Measurements from ENCODE around the gene ELL. TPM values are rescaled to one million over a fixed set of nuclear protein-coding genes. Genes with fewer than 3 reads are reported as not detected.
A peak's percentile ranks its signal among the peaks of the same experiment; 100 is the strongest.

The ELL gene
- total RNA-seq, 1 donor from 2014 or later: 7.5 TPM

DNA sequence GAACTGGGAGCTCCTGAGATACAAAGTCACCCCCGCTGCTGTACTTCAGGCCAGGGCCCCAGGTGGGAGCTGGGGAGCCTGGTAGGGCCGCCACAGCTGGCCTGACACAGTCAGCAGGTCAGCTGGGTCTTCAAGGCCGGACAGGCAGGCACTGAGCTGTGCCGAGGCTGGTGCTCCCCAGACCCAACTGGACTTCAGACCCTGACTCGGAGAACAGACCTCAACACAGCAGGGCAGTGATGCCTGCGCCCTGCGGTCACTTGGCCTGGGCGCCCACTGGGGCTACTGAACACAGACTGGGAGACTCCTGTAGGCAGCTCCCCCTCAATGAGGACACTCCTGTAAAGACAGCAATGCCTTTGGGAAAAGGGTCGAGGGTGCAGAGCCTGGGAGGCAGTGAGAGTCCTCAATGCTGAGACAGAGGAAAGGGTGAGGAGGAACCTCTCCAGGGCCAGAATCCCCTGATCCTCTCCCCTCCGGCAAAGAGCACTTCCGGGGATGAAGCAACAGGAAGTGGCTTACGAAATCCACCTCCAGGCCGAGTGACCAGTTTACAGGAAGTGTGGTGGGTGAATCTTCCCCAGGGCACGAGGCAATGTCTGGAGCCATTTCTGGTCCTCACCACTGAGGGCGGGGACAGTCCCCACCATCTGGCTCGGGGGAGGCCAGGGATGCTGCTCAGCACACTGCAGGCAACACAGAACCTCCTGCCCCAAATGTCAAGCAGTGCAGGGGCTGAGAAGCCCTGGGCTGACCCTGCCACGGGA, 43.1 kb downstream of the ELL start:
- intact Hi-C loops (cut with DNase I): no loop called here
- ATAC-seq (ENCODE audit: poor library complexity): peak; percentile 77
- DNase-seq: peak; percentile 88

DNA sequence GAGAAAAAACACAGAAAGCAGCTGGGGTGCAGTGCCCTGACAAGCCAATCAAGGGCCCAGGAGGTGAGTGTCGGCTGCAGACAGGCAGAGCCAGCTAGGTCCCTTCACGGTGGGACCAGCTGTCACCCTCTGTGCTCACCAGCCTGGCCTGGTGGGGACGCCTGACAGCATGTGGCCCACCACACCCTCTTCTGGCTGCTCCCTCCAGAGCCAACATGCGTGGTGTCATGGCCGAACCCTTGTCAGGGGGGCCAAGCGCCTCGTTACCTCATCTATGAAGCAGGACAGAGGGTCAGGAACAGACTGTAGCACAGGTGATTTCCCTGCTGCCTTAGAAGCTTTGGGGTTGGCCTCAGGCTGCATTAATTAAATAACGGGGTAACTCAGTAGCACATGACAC, 43.9 kb downstream of the ELL start:
- DNase-seq (no peak), ATAC-seq (ENCODE audit: poor library complexity) (no peak)
- intact Hi-C loops (cut with DNase I): no loop called here

DNA sequence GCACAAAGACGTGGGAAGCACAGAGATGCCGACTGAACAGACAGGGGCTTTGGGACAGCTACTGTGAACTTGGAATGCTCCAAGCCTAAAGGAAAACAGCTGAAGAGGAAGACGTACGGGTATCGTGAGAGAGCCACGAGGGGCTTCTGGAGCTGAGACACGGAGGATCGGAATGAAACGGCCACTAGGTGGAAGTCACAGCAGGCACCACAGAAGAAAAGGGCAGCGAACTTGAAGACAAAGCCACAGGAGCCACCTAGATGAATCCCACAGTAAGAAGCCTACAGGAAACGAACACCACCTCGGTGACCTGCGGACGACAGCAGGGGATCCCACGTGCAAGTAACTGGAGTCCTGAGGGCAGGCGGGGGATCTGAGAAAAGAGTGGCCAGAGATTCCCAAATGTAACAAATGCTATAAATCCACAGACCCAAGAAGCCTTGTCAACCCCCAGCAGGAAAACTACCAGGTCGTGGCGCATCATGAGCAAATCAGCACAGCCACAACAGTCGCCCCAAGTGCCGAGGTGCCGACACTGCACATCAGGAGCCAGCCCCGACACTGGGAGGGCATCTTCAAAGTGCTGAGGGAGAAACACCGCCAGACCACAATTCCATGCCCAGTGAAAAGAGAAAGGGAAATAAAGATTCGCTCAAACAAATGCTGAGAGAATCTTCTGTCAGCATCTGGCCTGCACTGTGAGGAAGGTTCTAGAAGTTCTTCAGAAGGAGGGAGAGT, 44.7 kb downstream of the ELL start:
- DNase-seq (no peak), ATAC-seq (ENCODE audit: poor library complexity) (no peak)
- intact Hi-C loops (cut with DNase I): no loop called here

DNA sequence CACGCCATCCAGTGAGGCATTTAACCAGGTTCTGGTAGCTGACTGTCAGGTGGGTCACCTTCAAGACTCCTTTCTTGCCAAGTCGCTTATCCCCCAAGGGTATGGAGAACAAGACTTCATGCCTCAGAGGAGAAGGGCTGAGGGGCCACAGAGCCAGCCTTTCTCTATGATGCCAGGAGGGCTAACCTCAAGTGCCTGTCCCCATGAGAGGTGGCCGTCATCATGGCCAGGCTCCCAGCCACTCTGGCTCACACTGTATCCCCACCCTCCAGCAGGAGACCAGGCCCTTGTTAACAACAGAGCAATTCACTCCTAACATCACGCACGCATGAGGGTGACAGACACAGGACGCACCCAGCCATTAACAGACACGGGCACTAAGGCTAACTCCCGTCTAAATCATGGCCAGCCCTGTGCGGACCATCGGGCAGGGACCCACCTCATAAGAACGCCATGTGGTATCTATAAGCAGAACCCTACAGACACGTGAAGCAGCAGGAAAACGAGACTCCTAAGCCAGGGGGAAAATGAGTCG, 45.3 kb downstream of the ELL start:
- no peak for DNase-seq
- no peak for ATAC-seq (ENCODE audit: poor library complexity)
- intact Hi-C loops (cut with DNase I): no loop called here

DNA sequence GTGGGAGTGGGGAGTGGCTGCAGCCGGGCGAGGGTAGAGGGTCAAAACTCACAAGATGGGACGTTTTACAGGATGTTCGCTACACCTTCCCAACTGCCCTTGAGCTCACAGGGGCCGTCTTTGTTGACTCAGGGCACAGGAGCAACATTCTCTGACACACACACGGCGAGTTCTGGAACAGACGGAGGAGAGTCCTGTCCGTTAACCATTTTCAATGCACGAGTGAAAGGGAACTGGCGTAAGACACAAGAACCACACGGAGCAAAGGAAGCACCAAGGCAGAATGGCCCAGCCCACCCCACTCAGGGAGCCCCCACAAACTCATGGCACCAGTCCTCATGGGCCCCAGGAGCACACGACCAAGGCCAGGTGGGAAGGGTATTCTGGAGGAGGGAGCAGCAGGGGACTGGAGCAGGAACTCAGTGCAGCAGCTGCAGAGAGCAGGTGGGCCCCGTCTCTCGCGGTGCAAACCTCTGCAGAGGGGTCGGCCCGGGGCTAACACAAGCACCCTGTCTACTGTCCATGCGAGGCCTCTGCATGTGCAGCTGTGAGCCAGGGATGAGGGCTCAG, 46.0 kb downstream of the ELL start:
- DNase-seq (no peak), ATAC-seq (ENCODE audit: poor library complexity) (no peak)
- intact Hi-C loops (cut with DNase I): no loop called here

DNA sequence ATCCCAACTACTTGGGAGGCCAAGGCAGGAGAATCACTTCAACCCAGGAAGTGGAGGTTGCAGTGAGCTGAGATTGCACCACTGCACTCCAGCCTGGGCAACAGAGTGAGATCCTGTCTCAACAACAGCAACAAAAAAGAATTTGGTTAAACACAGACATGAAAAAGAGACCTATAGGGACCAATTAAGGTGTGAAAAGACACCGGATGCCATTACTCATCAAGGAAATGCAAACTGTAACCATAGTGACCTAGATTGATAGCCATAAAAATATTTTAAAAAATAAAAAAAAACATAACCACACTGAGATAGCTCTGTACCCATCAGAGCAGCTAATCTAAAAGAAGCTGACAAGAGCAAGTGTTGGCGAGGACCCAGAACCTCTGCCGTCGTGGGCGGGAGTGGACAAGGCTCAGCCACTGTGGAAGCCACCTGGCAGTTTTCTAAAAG, 46.8 kb downstream of the ELL start:
- DNase-seq (no peak), ATAC-seq (ENCODE audit: poor library complexity) (no peak)
- intact Hi-C loops (cut with DNase I): no loop called here

DNA sequence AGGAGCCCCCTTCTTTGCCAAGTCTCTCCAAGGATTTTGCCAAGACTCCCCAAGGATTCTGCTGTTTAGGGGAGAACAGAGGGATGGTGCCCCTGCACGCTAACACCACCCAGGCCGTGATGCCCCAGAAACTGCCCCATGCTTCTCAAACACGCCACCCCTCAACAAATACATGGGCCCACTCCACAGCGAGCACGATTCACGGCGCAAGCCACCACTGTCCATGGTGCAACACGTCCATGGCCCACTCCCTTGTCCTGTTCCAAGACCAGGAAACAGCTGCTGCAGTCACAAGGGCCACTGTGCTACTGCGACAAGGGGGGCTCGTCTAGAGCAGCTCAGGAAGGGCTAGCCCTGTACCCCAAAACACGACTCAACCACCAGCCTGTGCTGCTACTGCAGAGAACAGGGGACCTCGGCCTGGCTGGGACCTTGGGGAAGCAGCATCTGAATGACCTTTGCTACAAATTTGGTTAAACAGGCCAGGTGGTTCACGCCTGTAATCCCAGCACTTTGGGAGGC, 47.4 kb downstream of the ELL start:
- intact Hi-C loops (cut with DNase I): no loop called here
- DNase-seq (no peak), ATAC-seq (ENCODE audit: poor library complexity) (no peak)

DNA sequence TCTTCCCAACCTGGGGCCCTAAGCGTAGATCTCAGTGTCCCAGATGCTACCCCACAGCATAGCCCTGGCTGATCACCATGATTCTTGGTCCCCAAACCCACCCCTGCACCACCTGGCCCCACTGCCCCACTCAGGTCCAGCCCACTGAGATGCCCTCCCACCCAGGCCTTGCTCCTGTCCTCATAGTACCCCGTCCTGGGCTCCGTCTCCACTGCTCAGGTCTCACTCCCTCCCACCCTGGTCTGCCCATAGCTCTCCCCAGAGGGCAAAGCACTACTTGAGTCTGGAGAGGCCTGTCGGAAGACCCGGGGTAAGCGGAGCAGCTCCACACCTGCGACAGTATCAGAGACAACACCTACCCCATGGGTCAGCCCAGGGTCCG, 48.2 kb downstream of the ELL start:
- ATAC-seq (ENCODE audit: poor library complexity): no peak
- intact Hi-C loops (cut with DNase I): no loop called here
- DNase-seq: no peak

DNA sequence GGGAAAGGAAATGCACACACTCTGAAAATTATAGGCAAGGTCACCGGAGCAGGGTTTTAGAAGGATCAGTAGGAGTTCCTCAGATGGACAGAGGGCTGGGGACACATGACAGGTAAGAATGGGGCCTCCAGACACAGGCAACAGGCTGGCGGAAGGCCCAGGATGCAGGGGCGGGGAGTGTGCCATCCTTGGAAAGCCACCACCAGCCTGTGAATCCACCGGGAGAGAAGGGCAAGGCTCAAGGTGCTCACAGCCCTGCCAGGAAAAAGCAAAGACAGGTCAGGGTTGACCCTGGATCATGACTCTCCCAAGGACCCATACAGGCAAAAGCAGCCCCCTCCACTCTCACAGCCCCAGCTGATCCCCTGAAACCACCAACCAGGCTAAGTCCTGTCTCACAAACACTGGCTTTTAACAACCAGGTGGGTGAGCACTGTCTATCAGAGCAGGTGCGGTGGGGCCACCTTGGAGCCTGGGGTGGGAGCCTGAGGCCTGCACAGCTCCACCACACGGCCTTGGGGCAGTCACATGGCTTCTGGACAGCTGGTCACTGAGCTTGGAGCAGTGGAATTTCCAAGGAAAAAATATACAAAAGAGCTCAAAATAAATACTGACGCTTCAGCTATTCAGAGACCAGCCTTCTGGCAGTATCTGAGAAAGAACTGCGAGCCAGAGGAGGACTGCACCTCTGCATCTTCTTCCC, 48.7 kb downstream of the ELL start:
- ATAC-seq (ENCODE audit: poor library complexity): no peak
- intact Hi-C loops (cut with DNase I): no loop called here
- no peak for DNase-seq

DNA sequence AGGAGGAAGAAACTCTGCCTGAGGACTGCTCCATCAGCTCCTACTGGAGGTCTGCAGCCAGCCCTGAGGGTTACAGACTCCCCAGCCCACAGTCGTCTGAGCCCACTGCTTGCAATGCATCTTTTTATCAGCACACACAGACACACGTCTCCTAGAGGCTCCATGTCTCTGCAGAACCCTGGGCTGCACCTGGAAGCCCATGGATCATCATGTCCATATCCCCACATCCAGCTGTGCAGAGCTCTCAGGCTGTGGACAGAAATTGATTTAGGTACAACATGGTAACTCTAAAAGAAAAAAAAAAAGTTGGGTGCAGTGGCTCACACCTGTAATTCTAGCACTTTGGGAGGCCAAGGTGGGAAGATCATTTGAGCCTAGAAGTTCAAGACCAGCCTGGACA, 51.1 kb downstream of the ELL start:
- ATAC-seq (ENCODE audit: poor library complexity): no peak
- no peak for DNase-seq
- intact Hi-C loops (cut with DNase I): no loop called here

DNA sequence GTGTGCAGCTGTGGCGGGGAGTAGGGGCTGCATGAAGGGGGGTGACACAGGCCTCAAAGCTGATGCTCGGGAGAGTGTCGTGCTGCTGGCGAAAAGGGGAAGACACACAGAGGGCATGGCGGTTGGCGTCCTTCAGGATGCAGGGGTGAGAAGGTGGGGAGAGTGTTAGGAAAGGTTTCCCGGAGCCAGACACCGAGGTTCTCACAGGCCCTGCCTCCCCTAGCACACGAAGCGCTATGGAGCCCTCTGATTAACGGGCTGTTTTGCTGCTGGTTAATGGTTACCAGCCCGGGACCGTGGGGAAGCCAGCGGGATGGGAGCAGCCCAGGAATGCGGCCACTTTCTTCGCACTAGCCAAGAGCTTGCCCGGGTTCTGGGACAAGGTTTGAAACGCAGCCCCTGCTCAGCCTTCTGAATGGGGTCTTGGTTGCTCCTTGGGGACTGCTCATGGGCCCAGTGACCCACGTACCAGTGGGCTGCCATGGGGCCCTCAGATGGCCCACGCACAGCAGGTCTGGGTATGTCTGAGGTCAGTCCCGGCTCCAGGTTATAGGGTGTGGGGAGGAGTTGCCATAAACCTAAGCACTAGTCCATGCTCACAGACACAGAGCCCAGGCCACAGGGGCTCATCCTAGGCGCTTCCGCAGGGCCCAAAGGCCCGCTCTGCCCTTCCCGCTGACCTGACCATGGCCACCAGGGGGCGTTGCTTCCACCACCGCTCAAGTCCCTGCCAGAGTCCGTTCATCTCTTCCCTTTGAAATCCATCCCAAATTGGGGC, 52.6 kb downstream of the ELL start:
- DNase-seq (peak; percentile 82), ATAC-seq (ENCODE audit: poor library complexity) (peak; percentile 30)
- intact Hi-C loops (cut with DNase I): loop anchor here (5.0 kb wide), 1 partner anchor 38 kb away; no protein-coding TSS in a partner anchor

DNA sequence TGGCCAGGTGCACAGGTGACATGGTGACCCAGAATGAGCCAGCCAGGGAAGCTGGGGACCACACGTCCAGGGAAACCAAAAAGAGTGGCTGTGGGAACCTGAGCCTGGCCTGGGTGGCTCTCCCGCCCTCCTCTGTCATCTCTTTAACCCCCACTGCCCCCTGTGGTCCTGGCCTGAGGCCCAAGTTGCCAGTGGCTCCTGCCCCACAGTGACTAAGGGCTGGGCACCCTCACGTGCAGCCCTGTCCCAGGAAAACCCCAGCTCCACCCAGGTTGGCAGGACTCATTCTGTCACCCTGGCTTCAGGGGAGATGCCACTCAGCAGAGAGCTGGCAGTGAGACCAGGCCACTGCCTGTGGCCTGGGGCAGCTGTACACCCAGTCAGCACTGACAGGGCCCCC, 53.4 kb downstream of the ELL start:
- intact Hi-C loops (cut with DNase I): loop anchor here (5.0 kb wide), 1 partner anchor 39 kb away; no protein-coding TSS in a partner anchor
- no peak for DNase-seq
- peak; percentile 28 for ATAC-seq (ENCODE audit: poor library complexity)

DNA sequence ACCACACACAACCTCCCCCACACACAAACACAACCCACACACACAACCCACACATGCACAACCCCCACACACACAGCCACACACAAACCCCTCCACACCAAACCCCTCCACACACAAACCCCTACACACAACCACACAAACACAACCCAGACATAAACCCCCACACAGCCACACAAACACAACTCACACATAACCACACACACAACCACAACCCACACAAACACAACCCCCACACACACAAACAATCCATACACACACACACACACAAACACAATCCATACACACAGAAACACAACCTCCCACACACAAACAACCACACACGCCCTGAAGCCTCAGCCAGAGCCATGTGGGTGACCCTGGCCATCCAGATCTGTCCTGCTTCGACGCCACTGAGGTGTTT, 53.9 kb downstream of the ELL start:
- DNase-seq (no peak), ATAC-seq (ENCODE audit: poor library complexity) (no peak)
- intact Hi-C loops (cut with DNase I): loop anchor here (5.0 kb wide), 1 partner anchor 39 kb away; no protein-coding TSS in a partner anchor

DNA sequence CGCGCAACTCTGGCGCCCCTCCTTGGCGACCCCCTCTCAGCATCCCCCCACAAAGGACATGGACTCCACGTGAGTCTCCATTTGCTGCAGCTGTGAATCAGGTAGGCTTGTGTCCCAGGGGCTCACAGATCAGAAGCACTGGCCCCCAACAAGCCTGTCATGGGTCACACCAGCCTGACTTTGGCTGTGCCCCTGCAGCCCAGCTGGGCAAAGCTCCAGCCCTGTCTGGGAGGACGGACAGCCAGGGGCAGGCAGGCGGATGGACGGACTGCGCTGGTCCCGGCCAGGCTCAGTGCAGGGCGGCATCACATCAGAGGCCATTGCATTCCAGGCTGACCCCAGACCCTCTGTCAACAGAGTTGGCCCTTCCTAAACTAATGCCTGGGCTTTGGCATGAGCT, 55.5 kb downstream of the ELL start:
- intact Hi-C loops (cut with DNase I): loop anchor here (5.0 kb wide), 1 partner anchor 41 kb away; no protein-coding TSS in a partner anchor
- ATAC-seq (ENCODE audit: poor library complexity): no peak
- no peak for DNase-seq

DNA sequence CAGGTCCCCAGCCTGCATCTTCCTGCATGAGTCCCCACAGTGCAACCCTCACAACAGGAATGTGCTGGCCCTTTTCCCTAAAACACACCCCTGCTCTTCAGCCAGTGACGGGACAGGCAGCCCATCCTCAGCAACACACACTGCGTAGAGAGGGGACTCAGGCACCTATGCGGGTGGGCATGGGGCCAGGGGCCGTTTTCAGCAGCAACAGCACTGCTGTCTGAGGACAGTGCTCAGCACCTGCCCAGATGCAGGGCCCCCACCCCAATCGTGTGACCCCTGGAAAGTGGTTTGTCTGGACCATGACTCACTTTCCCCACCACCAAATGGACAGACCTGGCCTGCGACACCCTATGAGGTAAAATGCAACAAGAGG, 55.9 kb downstream of the ELL start:
- ATAC-seq (ENCODE audit: poor library complexity) (no peak), DNase-seq (no peak)
- intact Hi-C loops (cut with DNase I): loop anchor here (5.0 kb wide), 1 partner anchor 41 kb away; no protein-coding TSS in a partner anchor

DNA sequence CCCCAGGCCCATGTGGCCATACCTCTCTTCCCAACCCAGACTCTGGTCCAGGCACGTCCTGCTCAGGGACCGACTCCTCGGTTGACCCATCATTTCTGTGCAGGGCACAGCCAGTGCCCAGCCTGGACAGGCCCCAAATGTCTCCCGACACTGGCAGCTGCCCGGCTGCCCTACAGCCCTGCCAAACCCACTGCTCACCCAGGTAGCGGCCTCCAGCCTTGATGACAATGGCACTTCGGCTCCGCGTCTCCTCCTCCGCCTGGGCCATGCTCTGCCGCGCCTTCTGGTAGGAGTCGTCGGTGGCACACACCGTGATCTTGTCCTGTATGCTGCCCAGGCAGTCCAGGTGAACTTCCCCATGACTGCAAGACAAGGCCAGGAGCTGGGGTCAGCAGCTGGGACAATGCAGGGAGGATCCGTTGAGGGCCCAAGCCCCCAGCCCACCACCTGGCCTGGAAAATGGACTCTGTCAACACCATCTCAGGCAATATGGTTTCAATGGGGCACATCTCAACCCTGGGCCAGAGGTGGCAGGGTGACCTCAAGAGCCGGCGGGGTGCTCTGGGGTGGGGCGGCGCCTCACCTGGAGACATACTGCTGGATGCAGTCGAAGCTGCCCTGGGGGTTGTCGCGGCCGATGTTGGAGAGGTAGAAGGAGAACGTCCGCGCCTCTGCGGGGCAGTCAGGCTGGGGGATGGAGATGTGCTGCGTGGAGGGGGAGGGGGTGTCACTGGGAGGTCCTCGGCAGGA, 56.5 kb downstream of the ELL start:
- ATAC-seq (ENCODE audit: poor library complexity) (no peak), DNase-seq (no peak)
- intact Hi-C loops (cut with DNase I): loop anchor here (5.0 kb wide), 1 partner anchor 42 kb away; no protein-coding TSS in a partner anchor

DNA sequence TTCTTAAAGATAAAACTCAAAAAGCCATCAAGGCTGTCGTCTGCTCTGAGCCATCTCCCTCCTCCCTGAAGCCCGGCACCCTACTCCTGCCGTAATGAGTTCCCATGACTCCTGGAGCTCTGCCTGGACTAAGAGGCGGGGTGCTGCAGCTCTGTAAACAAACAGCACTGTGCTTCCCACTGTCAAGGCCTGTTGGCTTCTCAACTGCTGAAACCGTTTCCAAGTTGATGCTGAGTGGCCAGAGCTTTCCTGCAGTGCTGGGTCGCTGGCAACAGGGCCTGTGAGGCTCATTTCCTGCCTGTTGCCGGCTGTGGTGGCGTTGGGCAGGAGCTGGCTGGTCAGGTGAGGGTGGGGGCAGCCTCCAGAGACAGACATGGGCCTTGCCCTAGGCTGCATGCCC, 57.2 kb downstream of the ELL start:
- ATAC-seq (ENCODE audit: poor library complexity) (peak; percentile 69), DNase-seq (peak; percentile 86)
- intact Hi-C loops (cut with DNase I): loop anchor here (5.0 kb wide), 1 partner anchor 43 kb away; no protein-coding TSS in a partner anchor
